Osteocyte (in vitro differentiated cells): Measurements from ENCODE around the gene DCLRE1C. TPM values are rescaled to one million over a fixed set of nuclear protein-coding genes. Genes with fewer than 3 reads are reported as not detected.
"Not testable (repeated sequence)": the region's sequence is repeated elsewhere in the genome, so short reads cannot be mapped to it uniquely, and the experiment has no call there.

ENCODE experiments used
- DNase-seq: peaks from one replicate; pipeline ENCODE4 v3.0.0; 2021; ENCODE audit warnings: mixed read lengths; ENCODE audit not compliant: unreplicated experiment; ENCODE audit errors: extremely low spot score
- H3K27ac Mint-ChIP-seq: one replicate; pipeline ENCODE4 v1.8.0; 2021; ENCODE audit warnings: mild to moderate bottlenecking, mixed read lengths; ENCODE audit not compliant: unreplicated experiment
- H3K27me3 Mint-ChIP-seq: one replicate; pipeline ENCODE4 v1.8.0; 2021; ENCODE audit warnings: mixed read lengths; ENCODE audit not compliant: unreplicated experiment
- H3K36me3 Mint-ChIP-seq: one replicate; pipeline ENCODE4 v1.8.0; 2021; ENCODE audit warnings: mixed read lengths; ENCODE audit not compliant: unreplicated experiment
- H3K4me1 Mint-ChIP-seq: one replicate; pipeline ENCODE4 v1.8.0; 2021; ENCODE audit warnings: mixed read lengths; ENCODE audit not compliant: unreplicated experiment
- H3K4me3 Mint-ChIP-seq: one replicate; pipeline ENCODE4 v1.8.0; 2021; ENCODE audit warnings: mild to moderate bottlenecking, moderate library complexity, mixed read lengths; ENCODE audit not compliant: unreplicated experiment
- H3K9me3 Mint-ChIP-seq: one replicate; pipeline ENCODE4 v1.8.0; 2021; ENCODE audit warnings: mixed read lengths; ENCODE audit not compliant: unreplicated experiment
- long read RNA-seq: library from polyadenylated mRNA; unstranded; transcript quantifications from one replicate; pipeline ENCODE4 v2.0.0, GENCODE V29; 2021
- total RNA-seq: library from RNA; stranded (reverse); gene quantifications from 2 replicates; pipeline ENCODE4 v1.2.1, GENCODE V29; 2021
- TF ChIP-seq, protein P1 (sequence below): fragments of 200-600 bp; sonication (generic); IDR thresholded peaks from 2 replicates; pipeline ENCODE4 v1.5.0; 2021; ENCODE audit warnings: antibody characterized with exemption, mild to moderate bottlenecking, moderate library complexity

DCLRE1C gene
- total RNA-seq = 9.3 and 9.7 TPM in 2 replicates
- long read RNA-seq, transcript DCLRE1C-209 (14 exons, 2,354 nt) = major isoform, 21 of 89 reads
- long read RNA-seq, transcript DCLRE1C-208 (15 exons, 2,463 nt) = minor isoform, 13 of 89 reads
- long read RNA-seq, partial matches to known transcripts = 3 of 89 reads
- long read RNA-seq, other reads (novel, unspliced or antisense) = 45 of 89 reads

DNA sequence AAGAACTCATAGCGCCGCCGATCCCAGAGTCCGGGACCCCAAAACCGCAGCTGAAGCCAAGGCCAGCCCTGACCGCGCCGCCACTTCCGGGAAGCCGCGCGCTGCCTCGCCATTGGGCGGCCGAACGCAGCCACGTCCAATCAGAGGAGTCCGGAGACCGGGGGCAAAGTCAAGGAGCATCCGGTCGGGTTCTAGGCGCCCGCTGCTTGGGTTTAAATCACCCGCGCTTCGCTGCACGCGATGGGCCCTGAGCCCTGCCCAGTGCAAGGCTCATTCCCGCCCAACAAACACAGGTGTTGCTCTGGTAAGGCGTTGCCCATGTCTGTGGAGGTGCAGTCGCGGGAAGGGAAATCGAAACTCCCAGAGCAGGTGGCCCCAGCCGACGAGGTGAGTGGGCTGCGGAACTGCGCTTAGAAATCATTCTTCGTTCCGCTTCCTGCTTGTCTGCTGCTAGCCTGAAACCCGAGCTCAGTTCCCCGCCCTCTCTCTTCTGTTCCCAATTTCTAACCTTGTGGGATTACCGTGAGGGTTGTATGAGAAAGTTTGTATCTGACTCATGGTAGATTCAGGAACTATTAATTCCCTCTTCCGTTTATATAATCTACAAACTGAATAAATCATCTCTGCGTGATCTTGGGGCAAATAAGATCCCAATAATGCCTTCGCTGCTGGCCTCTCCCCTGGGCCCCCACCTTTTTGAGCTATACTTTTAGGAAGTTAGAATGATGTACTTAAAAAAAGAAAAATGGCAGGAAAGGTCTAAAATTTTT lies at the start of gene DCLRE1C:
Gene DCLRE1C, minus strand, starts transcription at position 96 of the 770 bp plus-strand sequence. Its CDS starts 86 bp downstream, at position 10.
- H3K27ac Mint-ChIP-seq = peak within 1 kb of the TSS; percentile 97
- peaks cover 3% of the 10 kb centered on the region for H3K36me3 Mint-ChIP-seq
- H3K4me3 Mint-ChIP-seq = peak within 1 kb of the TSS; percentile 91
- H3K4me1 Mint-ChIP-seq = peaks cover 28% of the 10 kb centered on the region
- no peaks in the 10 kb centered on the region for H3K27me3 Mint-ChIP-seq
- peak; percentile 96 for DNase-seq
- H3K9me3 Mint-ChIP-seq = no peaks in the 10 kb centered on the region
- TF ChIP-seq, protein P1, sequence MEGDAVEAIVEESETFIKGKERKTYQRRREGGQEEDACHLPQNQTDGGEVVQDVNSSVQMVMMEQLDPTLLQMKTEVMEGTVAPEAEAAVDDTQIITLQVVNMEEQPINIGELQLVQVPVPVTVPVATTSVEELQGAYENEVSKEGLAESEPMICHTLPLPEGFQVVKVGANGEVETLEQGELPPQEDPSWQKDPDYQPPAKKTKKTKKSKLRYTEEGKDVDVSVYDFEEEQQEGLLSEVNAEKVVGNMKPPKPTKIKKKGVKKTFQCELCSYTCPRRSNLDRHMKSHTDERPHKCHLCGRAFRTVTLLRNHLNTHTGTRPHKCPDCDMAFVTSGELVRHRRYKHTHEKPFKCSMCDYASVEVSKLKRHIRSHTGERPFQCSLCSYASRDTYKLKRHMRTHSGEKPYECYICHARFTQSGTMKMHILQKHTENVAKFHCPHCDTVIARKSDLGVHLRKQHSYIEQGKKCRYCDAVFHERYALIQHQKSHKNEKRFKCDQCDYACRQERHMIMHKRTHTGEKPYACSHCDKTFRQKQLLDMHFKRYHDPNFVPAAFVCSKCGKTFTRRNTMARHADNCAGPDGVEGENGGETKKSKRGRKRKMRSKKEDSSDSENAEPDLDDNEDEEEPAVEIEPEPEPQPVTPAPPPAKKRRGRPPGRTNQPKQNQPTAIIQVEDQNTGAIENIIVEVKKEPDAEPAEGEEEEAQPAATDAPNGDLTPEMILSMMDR = no peak

DNA sequence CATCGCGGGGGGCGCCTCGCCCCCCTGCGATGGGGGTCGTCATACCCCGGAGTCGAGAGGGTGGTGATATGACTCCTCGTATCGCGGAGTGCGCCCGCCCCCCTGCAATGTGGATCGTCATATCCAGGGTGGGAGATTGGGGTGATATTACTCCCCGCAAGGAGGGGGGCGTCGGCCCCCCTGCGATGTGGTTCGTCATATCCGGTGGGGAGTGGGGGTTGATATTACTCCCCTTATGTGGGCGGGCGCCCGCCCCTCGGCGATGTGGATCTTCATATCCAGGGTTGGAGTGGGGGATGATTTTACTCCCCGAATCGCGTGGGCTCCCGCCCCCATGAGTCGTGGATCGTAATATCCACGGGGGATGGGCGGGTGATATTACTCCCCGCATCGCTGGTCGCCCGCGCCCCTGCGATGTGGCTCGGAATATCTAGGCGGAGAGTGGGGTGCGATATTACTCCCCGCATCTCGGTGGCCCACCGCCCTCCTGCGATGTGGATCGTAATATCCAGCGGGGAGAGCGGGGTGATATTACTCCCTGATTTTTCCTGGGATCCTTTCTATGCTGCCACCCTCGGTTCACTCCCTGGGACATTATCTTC lies 42.2 kb upstream of the DCLRE1C start:
- TF ChIP-seq, protein P1 = no peak
- H3K9me3 Mint-ChIP-seq = no peaks in the 10 kb centered on the region
- no peaks in the 10 kb centered on the region for H3K36me3 Mint-ChIP-seq
- DNase-seq = no peak
- H3K27me3 Mint-ChIP-seq = peaks cover 28% of the 10 kb centered on the region
- peaks cover 3% of the 10 kb centered on the region for H3K4me1 Mint-ChIP-seq
- no peak overlapping the region for H3K4me3 Mint-ChIP-seq
- no peak overlapping the region for H3K27ac Mint-ChIP-seq

DNA sequence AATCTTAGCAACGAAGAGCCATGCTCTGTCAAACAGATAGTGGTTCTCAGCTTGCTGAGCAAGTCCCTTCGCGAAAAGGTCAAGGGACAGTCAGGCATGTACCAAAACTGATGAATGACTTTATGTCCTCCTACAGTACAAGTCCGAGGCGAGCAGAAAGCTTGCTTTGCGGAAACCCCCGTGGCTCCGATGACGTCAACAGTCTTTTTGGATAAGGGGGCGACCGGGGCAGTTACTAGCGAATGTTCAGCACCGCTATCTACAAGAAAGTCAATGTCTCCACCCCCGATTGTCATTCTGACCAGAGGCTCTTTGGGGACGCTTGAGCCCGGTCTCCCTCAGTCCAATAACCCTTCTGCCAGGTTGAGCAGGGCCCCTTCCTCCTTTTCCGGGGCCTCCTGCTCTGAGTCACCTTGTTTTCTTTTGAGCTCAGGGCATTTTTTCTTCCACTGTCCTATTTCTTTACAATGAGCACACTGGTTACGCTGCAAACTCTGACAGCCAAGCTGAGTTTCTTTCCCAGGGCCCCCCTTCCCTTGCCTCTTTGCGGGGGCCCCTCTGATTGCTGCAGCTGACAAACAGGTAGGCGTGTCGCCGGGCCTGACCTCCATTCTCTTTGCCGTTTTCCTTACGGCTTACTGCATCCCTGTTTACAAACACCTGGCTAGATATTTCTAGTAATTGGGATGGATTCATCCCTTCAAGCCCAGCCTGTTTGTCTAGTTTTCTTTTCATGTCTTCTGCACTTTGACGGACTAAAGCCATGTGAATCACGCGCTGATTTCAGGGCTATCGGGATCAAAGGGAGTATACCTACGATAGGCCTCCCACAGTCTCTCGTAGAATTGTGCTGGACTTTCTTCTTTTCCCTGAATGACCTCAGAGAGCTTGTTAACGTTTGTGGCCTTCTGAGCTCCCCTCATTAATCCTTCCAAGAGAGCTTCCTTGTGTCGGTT lies 39.9 kb upstream of the DCLRE1C start:
- not testable (repeated sequence) for H3K36me3 Mint-ChIP-seq, H3K27ac Mint-ChIP-seq, H3K4me1 Mint-ChIP-seq, H3K9me3 Mint-ChIP-seq, H3K4me3 Mint-ChIP-seq, DNase-seq
- peaks cover 14% of the 10 kb centered on the region for H3K27me3 Mint-ChIP-seq

DNA sequence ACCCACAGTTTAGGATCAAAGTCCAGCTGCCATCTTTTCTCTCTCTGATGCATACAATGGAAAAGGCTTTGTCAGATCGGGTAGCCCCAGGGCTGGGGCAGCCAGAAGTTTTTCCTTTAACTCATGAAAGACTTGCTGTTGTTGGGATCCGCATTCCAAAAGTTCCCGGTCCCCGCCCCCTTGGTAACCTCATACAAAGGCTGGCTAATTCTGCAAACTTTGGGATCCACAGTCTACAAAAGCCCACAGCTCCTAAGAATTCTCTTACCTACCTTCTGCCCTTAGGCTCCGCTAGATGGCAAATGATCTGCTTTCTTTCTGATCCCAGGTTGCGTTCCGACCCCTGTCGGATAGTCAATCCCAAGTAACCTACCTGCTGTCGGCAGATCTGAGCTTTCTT lies 38.4 kb upstream of the DCLRE1C start:
- DNase-seq, H3K36me3 Mint-ChIP-seq, H3K27ac Mint-ChIP-seq, H3K4me3 Mint-ChIP-seq, H3K4me1 Mint-ChIP-seq, H3K9me3 Mint-ChIP-seq: not testable (repeated sequence)
- peaks cover 14% of the 10 kb centered on the region for H3K27me3 Mint-ChIP-seq

DNA sequence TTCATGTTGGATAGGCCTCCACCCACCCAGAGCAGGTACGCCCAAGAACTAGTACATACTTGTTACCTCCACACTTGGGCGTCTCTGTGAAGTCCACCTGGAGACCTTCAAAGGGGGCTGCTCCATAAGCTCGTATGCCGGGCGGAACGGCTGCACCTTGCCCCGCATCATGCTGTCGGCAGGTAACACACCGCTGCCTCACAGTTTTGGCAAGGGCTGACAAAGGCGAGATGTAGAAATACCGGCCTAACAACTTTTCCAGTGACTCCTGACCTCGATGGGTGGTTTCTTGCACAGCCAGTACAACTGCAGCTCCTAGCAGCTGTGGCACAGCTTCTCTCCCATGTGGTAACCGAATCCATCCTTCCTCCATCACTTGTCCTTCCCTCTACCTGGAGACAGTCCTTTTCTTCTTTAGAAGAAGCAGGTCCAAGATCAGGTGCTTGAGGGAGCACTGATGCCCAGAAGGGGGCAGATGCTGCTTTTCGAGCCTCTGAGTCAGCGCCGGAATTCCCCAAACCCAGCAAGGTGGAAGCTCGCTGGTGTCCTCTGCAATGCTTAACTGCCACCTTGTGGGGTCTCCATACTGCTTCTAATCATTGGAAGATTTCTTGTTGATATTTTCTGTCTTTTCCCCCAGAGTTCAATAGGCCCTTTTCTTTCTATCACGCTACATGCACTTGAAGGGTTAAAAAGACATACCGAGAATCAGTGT lies 37.3 kb upstream of the DCLRE1C start:
- peaks cover 21% of the 10 kb centered on the region for H3K27me3 Mint-ChIP-seq

DNA sequence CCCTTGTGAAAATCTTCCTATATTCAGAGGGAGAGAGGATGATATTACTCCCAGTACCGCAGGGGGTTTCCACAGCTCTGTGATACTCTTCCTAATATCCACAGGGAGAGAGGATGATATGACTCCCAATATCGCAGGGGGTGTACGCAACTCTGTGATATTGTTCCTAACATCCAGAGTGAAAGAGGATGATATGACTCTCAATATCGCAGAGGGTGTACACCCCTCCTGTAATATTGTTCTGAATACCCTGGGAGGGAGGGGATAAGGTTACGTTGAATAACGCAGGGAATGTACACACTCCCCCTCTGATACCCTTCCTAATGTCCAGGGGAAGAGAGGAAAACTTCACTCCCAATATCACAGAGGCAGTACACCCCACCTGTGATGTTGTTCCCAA lies 35.7 kb upstream of the DCLRE1C start:
- not testable (repeated sequence) for H3K27ac Mint-ChIP-seq, H3K4me3 Mint-ChIP-seq, DNase-seq, H3K4me1 Mint-ChIP-seq, H3K9me3 Mint-ChIP-seq, H3K36me3 Mint-ChIP-seq
- H3K27me3 Mint-ChIP-seq = peaks cover 24% of the 10 kb centered on the region

More for the DNA sequence above, 37.3 kb upstream of the DCLRE1C start:
- H3K36me3 Mint-ChIP-seq, H3K27ac Mint-ChIP-seq, DNase-seq, H3K9me3 Mint-ChIP-seq, H3K4me1 Mint-ChIP-seq, H3K4me3 Mint-ChIP-seq: not testable (repeated sequence)
- TF ChIP-seq, protein P1 = peak; percentile 61
